ENCODE results near the gene IGF2BP2.
"Not testable (repeated sequence)": the region's sequence is repeated elsewhere in the genome, so short reads cannot be mapped to it uniquely, and the experiment has no call there.

Gene IGF2BP2

DNA sequence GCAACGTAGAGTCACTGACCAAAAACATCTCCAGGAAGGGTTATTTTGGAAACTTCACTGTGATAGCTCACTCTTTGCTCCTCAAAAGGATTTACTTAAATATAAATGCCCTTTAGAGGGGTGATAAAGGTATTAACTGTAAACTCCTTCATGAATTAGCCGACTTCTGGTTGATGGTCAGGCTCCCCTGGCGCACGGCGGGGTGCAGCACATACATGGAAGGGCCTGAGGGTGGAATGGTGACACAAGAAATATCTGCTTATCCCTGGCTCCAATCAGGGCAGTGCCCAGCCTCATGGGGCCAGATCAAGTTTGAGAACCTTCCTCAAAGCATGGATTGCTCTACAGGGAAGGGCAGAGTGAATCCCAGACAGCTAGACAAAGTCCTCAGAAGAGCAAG is 116.5 kb downstream of the IGF2BP2 start:
- DNase-seq: no peak

DNA sequence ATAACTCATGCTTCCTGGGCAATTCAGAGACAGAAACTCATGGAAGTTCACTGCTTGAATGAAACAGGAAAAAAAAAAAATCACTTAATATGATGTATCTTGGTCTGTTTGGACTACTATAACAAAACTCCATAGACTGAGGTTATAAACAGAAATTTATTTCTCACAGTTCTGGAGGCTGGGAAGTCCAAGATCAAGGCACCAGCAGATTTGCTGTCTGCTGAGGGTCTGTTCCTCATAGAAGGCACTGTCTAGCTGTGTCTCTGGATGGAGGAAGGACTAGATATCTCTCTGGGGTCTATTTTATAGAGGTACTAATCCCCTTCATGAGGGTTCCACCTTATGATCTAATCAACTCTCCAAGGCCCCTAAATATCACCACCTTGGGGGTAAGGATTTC is 119.3 kb downstream of the IGF2BP2 start:
- DNase-seq: no peak

- DNase-seq: no peak
These were observed 122.3 kb downstream of the IGF2BP2 start for GRCh38 chr3:185702262-185703225.

- DNase-seq: no peak
These were observed 123.1 kb downstream of the IGF2BP2 start for GRCh38 chr3:185701611-185702261.

GRCh38 chr3:185699927-185700326 is 124.9 kb downstream of the IGF2BP2 start:
- no peak for DNase-seq

DNA sequence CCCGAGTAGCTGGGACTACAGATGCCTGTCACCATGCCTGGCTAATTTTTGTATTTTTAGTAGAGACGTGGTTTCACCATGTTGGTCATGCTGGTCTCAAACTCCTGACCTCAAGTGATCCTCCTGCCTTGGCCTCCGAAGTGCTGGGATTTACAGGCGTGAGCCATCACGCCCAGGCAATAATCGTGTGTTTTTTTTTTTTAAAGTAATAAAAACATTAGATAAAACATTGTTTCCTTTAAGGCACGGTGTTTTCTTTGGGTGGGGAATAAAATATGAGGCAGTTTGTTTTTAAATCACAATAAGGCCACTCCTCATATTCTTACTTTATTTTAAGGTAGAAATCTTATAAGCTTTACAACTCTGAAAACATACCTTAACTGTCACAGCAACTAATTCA is 127.6 kb downstream of the IGF2BP2 start:
- DNase-seq: not testable (repeated sequence)

DNA sequence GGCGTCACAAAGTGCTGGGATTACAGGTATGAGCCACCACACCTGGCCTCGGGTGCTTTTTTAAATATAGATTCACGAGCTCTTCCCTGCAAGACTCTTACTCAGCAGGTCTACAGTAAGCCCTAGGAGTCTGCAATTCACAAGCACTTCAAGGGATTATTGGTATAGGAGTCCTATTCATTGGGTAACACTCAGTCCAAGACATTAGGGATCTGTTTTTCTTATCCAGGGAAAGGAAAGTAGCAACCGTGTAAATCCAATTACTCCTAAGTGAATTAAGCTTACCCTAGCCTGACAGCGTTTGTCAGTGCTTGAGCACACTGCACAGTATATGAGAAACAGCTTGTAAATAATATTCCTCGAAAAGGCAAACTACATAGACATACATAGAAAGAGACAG is 128.8 kb downstream of the IGF2BP2 start:
- no peak for DNase-seq

DNA sequence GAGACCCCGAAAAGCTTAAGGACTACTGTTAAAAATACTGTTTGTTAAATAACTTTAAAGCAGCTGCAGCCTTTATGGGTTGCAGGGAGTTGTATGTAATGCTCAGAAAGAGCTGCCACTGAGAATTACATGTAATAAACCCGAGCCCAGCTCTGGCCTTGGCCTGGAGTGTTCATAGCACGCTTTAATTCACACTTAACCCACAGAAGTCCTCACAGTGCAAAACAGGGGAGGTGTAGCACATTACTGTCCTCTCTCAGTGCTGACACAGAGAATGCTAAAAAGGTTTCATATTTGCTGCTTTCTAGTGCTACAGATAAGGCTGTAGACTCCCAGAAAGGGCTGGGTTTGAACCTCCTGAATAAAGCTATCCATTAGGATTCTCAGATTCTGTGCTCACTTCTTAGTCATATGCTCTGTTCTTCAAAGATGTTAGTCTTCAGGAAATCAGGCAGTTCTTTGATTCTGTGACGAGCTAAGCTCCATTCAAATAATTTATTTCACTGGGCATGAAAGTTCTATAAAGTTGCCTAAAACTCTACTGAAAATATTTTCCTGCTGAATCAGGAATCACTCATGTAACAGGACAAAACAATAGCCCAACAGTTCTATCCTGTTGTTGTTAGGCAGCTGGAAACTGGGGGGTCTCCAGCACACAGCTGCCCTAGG is 130.7 kb downstream of the IGF2BP2 start:
- DNase-seq: no peak

- no peak for DNase-seq
These were observed 133.2 kb downstream of the IGF2BP2 start for GRCh38 chr3:185691622-185692021.

DNA sequence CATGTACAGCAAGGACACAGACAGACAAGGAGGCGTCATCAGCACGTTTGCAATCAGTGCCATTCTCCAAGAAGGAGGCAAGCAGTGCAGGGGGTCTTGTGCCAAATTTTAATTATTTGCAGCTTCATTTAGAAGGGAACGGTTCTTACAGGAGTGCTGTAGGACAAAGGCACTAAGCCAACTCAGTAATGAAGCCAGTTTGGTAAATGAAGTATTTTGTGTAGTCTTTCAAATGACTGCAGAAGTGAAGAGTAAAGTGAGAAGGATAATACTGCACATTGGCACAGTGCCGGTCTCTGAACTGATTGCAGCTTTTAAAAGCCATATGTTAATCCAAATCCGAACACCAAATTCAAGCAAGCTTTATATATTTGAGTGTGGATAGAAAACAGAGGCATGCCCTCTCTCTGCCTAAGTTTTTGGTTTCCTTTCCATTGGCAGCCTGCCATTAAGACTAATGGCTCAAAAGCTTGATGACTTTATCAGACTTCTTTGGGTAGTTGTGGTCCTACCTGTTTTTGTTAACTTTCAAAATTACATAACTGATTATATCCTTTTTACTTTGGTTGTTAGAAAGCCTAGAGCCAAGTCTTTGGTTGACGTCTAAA is 137.5 kb downstream of the IGF2BP2 start:
- DNase-seq: peak; percentile 59

DNA sequence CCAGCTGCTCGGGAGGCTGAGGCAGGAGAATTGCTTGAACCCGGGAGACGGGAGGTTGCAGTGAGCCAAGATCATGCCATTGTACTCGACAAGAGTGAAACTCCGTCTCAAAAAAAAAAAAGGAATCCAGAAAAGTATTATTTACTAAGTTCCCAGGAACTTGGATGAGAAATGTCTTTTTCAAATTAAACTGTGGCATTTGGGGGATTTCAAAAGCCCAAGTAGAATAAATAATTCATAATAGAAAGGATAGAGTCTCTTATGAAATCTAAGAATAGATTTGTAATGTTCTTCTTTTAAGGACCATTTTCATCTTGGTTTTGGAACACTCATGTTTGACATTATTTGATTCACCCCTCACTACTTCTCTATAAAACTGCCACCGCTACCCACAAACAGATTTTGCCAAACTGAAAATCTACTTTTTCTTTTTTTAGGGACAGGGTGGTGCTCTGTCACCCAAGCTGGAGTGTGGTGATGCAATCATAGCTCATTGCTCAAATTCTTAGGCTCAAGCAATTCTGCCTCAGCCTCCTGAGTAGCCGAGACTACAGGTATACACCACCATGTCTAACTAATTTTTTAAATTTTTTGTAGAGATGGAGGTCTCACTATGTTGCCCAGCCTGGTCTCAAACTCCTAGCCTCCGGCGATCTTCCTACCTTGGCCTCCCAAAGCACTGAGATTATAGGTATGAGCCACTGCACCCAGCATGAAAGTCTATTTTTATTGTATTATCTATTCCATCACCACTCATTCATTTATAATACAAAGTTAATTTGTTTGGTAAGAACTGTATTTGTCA is 139.4 kb downstream of the IGF2BP2 start:
- DNase-seq: no peak

DNA sequence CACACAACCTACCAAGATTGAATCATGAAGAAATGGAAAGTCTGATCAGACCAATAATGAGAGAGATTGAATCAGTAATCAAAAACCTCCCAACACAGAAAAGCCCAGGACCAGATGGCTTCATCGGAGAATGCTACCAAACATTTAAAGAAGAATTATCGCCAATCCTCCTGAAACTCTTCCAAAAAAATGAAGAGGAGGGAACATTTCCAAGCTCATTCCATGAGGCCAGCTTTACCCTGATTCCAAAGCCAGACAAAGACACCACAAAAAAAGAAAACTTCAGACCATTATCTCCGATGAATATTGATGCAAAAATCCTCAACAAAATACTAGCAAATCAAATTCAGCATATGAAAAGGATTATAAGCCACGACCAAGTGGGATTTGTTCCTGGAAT is 144.6 kb downstream of the IGF2BP2 start:
- no peak for DNase-seq

GRCh38 chr3:185678027-185678426 is 146.8 kb downstream of the IGF2BP2 start:
- DNase-seq: no peak

GRCh38 chr3:185677146-185677829 is 147.6 kb downstream of the IGF2BP2 start:
- DNase-seq: peak; percentile 23

GRCh38 chr3:185667574-185667973 is 157.3 kb downstream of the IGF2BP2 start:
- DNase-seq: no peak

DNA sequence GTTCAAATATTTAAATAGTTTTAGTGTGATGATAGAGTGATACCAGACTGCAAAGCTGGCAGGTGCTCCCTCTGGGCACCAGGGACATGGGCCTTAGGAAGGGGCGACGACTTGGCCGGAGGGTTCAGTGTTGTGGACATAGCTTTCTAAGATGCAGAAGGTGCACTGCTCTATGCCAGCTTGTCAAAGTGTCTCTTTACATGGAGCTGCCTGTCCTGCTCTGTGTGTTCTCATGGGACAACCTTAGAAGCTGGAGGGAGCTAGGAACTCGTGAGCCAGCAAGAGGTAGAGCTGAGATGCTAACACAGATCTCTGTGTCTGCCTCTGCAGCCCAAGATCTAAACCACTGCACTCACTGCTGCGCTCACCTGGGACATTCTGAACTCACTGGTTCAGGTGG is 160.9 kb downstream of the IGF2BP2 start:
- DNase-seq: no peak

GRCh38 chr3:185661772-185662171 is 163.1 kb downstream of the IGF2BP2 start:
- no peak for DNase-seq

GRCh38 chr3:185661296-185661695 is 163.5 kb downstream of the IGF2BP2 start:
- DNase-seq: not testable (repeated sequence)

DNA sequence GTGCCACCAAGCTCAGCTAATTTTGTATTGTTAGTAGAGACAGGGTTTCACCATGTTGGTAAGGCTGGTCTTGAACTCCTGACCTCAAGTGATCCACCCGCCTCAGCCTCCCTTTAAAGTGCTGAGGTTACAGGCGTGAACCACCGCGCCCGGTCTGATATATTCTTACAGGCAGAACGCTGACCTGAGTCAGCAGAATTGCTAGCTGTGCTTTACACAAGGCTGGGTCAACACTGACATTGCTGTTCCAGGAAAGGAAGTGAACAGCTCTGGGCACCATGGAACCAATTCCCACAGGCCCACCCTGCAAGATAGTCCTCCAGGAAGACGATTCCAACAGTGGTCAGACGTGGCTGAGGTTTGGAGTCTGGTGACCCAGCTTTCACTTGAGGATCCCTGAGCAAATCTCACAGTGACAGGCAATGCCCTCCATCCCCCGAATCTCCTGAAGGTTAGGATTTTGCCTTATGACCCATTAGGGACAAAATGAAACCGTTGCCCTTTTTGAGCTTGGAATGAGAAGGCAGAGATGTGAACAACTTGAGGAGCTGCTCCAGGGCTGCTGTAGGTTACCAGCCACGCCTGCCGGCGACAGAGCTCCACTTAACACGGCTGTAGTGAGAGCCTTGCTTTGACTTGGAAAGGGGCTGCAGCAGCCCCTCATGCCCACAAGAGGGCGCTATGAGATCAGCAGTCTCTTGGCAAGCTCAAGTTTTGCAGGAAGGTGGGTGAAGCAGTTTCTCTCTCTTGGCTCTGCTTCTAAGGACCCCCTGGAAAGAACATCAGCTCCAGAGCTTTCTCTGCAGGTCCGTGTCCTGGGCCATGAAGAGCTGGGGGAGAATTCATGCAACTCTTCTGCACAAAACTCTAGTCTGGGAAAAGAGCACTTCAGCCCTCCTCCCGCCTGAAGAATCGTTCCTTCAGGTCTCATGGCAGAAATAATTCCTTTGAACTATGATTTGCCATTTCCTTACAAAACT is 164.6 kb downstream of the IGF2BP2 start:
- peak; percentile 72 for DNase-seq

GRCh38 chr3:185658943-185659342 is 165.9 kb downstream of the IGF2BP2 start:
- DNase-seq: no peak
